AG04450 (cell line): ENCODE results near the gene ACOT7. TPM values are rescaled to one million over a fixed set of nuclear protein-coding genes. Genes with fewer than 3 reads are reported as not detected.

Experiments
- CTCF ChIA-PET: fragments of 300-600, 350-600 bp; formaldehyde crosslinking; extraction: SDS; loops from one replicate; lab custom pipeline; 2022; ENCODE audit warnings: antibody characterized with exemption, inconsistent platforms; lab: Charles Lee
- POLR2A ChIA-PET: fragments of 350-600 bp; formaldehyde crosslinking; extraction: SDS; loops from one replicate; lab custom pipeline; 2021; ENCODE audit warnings: antibody characterized with exemption, inconsistent platforms; lab: Yijun Ruan, JAX
- DNase-seq: peaks from one replicate; pipeline ENCODE4 v3.0.0-alpha.2; 2011; ENCODE audit warnings: low read depth, low spot score
- H3K27ac ChIP-seq: one replicate; pipeline ENCODE4 v1.5.1; 2012; ENCODE audit warnings: low read depth, low read length, control low read depth
- H3K27me3 ChIP-seq: one replicate; pipeline ENCODE4 v1.6.0; 2012; ENCODE audit warnings: low read length; ENCODE audit not compliant: control insufficient read depth, insufficient read depth
- H3K4me3 ChIP-seq: 2 replicates; pipeline ENCODE4 v1.5.1; 2011; ENCODE audit warnings: mild to moderate bottlenecking, low read depth, low read length, control low read depth
- H3K9me3 ChIP-seq: 2 replicates; pipeline ENCODE4 v1.5.1; 2012; ENCODE audit warnings: low read length; ENCODE audit not compliant: control insufficient read depth, insufficient read depth
- polyA plus RNA-seq: library from polyadenylated mRNA; depleted of rRNA; stranded (reverse); fragments of >200 nt; gene quantifications from 2 replicates; pipeline ENCODE4 v1.2.3, GENCODE V29; 2011
- TF ChIP-seq, protein P1 (sequence below): IDR thresholded peaks from 2 replicates; pipeline ENCODE4 v1.5.1; 2011; ENCODE audit warnings: low read depth, low read length, control low read depth, inconsistent platforms

The ACOT7 gene
- polyA plus RNA-seq, 1 experiment, result 80.1 TPM

- CTCF ChIA-PET, result interaction anchor here (1.0 kb wide), 1 partner anchor 34 kb away, joined by 3 read pairs; no protein-coding TSS in a partner anchor
- Histone ChIP-seq H3K27ac (no peak overlapping the region), H3K27me3 (no peaks in the 10 kb centered on the region), H3K9me3 (no peaks in the 10 kb centered on the region; the same call in 1 of the 2 replicates), H3K4me3 (no peak overlapping the region)
- no peak for DNase-seq
- POLR2A ChIA-PET, result no interaction called here
- TF ChIP-seq, protein P1, sequence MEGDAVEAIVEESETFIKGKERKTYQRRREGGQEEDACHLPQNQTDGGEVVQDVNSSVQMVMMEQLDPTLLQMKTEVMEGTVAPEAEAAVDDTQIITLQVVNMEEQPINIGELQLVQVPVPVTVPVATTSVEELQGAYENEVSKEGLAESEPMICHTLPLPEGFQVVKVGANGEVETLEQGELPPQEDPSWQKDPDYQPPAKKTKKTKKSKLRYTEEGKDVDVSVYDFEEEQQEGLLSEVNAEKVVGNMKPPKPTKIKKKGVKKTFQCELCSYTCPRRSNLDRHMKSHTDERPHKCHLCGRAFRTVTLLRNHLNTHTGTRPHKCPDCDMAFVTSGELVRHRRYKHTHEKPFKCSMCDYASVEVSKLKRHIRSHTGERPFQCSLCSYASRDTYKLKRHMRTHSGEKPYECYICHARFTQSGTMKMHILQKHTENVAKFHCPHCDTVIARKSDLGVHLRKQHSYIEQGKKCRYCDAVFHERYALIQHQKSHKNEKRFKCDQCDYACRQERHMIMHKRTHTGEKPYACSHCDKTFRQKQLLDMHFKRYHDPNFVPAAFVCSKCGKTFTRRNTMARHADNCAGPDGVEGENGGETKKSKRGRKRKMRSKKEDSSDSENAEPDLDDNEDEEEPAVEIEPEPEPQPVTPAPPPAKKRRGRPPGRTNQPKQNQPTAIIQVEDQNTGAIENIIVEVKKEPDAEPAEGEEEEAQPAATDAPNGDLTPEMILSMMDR, result no peak
Measured at GRCh38 chr1:6281511-6282402, 111.8 kb downstream of the ACOT7 start.

- no peaks in the 10 kb centered on the region for H3K27me3 ChIP-seq
- H3K4me3 ChIP-seq, result no peak overlapping the region
- DNase-seq, result no peak
- TF ChIP-seq, protein P1, result peak; percentile 44
- no peak overlapping the region for H3K27ac ChIP-seq
- POLR2A ChIA-PET, result no interaction called here
- CTCF ChIA-PET, result interaction anchor here (1.0 kb wide), 1 partner anchor 34 kb away, joined by 3 read pairs; no protein-coding TSS in a partner anchor
- no peaks in the 10 kb centered on the region; the same call in 1 of the 2 replicates for H3K9me3 ChIP-seq
Measured at GRCh38 chr1:6280761-6281451, 112.7 kb downstream of the ACOT7 start.

DNA sequence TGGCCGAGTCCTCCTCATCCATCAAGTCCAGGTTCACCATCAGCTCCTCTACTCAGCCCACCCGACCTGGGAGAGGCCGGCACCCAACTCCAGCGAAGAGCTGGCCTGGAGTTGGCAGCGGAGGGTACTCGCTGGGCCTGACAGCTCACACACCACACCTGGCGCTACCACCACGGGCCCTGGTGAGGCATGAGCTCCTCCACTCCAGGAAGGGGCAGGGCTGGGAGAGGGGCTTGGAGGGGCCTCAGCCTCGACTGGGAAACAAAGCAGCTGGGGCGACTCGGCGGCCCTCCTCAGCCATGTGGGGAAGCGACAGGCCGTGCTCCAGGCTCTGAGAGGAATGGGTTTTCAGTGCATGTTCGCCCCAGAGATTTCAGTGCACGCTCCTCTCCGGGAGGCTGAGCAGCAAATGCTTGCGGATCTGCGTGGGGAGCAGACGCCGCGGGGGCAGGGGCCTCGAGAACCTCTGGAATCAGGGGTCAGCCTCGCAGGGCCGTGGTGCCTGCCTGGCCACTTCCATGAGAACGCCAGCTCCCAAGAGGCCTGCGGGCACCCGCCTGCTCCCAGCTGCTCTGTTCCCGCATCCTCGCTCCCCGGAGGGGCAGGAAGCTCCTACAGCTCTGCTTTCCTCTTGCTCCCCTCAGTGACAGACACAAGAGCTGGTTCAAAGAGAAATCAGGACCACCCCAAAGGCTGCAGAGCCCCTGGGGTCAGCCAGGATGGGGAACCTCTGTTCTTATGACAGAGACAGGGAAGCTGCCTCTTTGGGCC lies 113.8 kb downstream of the ACOT7 start:
- no peaks in the 10 kb centered on the region; the same call in 1 of the 2 replicates for H3K9me3 ChIP-seq
- no peak overlapping the region for H3K4me3 ChIP-seq
- TF ChIP-seq, protein P1, result no peak
- DNase-seq, result no peak
- no peaks in the 10 kb centered on the region for H3K27me3 ChIP-seq
- ChIA-PET POLR2A (no interaction called here), CTCF (no interaction called here)
- H3K27ac ChIP-seq, result no peak overlapping the region

DNA sequence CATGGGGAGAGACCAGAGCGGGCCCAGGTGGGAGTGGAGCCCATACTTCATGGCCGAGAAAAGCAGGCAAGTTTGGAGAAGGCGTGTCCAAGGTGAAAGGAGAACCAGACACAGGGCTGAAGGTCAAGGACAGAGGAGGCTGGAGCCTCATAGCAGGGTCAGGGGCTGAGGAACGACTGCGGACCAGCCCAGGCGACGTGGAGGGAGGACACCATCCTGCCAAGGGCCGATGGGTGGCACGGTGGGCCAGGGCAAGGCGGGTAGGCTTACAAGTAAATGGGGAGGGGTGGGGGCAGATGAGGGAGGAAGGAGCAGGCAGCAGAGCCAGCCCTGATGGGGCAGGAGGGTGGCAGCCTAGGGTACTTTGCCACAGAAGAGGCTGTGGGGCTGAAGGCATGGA lies 114.5 kb downstream of the ACOT7 start:
- no peaks in the 10 kb centered on the region; the same call in 1 of the 2 replicates for H3K9me3 ChIP-seq
- no peak overlapping the region for H3K27ac ChIP-seq
- ChIA-PET CTCF (no interaction called here), POLR2A (no interaction called here)
- DNase-seq, result no peak
- H3K4me3 ChIP-seq, result no peak overlapping the region
- TF ChIP-seq, protein P1, result no peak
- no peaks in the 10 kb centered on the region for H3K27me3 ChIP-seq
